ENCODE data around the gene ISG20L2. TPM values are rescaled to one million over a fixed set of nuclear protein-coding genes. Genes with fewer than 3 reads are reported as not detected.

The ISG20L2 gene
- polyA plus RNA-seq, 3 donors: 17.2 to 23.5 (median 18.1) TPM

GRCh38 chr1:156708218-156708661 is 20.3 kb downstream of the ISG20L2 start:
- DNase-seq: no peak
- WGBS (ENCODE audit: insufficient coverage): 51% methylated on average over 2 of the region's 4 CpGs
- H3K36me3 Mint-ChIP-seq: peaks cover 10 to 16% of the 10 kb centered on the region in 2 donors
- H3K4me3 ChIP-seq (replicated peaks in 1 of 3; ENCODE audit: low read depth in 2 of 3, low read length in 3 of 3): no peak overlapping the region
- H2AFZ ChIP-seq (ENCODE audit: insufficient read depth, low read depth, low read length, poor library complexity, severe bottlenecking): no peak overlapping the region
- peaks cover 6% of the 10 kb centered on the region for H4K20me1 ChIP-seq (ENCODE audit: insufficient read depth, low read length)
- H3K27ac ChIP-seq (ENCODE audit: low read depth in 1 of 2, low read length in 2 of 2): no peak overlapping the region
- TF ChIP-seq CTCF (IDR thresholded peaks at IDR 0.05): no peak
- peaks cover 51 to 64% (median 57%) of the 10 kb centered on the region in 3 donors for H3K27me3 Mint-ChIP-seq (ENCODE audit: low read depth in 3 of 3)
- peaks cover 40 to 54% of the 10 kb centered on the region in 2 donors for H3K27me3 ChIP-seq (ENCODE audit: control insufficient read depth in 2 of 2, insufficient read depth in 2 of 2, low read length in 2 of 2)
- H3K4me2 ChIP-seq (replicated peaks; ENCODE audit: extremely low read depth, low read length, poor library complexity, severe bottlenecking): no peak overlapping the region
- H3K9ac ChIP-seq (ENCODE audit: insufficient read depth, low read length, poor library complexity, severe bottlenecking): no peak overlapping the region
- H3K4me3 Mint-ChIP-seq: peak overlapping the region in 1 of 2 donors; percentile 20
- peaks cover 0 to 15% of the 10 kb centered on the region in 2 donors for H3K9me3 ChIP-seq (replicated peaks in 1 of 2; ENCODE audit: control insufficient read depth in 1 of 2, insufficient read depth in 1 of 2, low read length in 2 of 2)
- peak overlapping the region in 1 of 7 donors; percentile 10 for H3K27ac Mint-ChIP-seq
- H3K4me1 Mint-ChIP-seq: peaks cover 28% of the 10 kb centered on the region
- H3K79me2 ChIP-seq (ENCODE audit: insufficient read depth, low read length): no peaks in the 10 kb centered on the region
- H3K4me1 ChIP-seq (ENCODE audit: control insufficient read depth in 1 of 2, insufficient read depth in 2 of 2, low read length in 2 of 2): peaks cover 20 to 22% of the 10 kb centered on the region in 2 donors
- peaks cover 0 to 25% (median 10%) of the 10 kb centered on the region in 7 donors for H3K9me3 Mint-ChIP-seq
- intact Hi-C loops (cut with micrococcal nuclease): no loop called here
- no peaks in the 10 kb centered on the region for H3K36me3 ChIP-seq (replicated peaks in 1 of 2; ENCODE audit: control insufficient read depth in 1 of 2, insufficient read depth in 2 of 2, low read length in 2 of 2)

DNA sequence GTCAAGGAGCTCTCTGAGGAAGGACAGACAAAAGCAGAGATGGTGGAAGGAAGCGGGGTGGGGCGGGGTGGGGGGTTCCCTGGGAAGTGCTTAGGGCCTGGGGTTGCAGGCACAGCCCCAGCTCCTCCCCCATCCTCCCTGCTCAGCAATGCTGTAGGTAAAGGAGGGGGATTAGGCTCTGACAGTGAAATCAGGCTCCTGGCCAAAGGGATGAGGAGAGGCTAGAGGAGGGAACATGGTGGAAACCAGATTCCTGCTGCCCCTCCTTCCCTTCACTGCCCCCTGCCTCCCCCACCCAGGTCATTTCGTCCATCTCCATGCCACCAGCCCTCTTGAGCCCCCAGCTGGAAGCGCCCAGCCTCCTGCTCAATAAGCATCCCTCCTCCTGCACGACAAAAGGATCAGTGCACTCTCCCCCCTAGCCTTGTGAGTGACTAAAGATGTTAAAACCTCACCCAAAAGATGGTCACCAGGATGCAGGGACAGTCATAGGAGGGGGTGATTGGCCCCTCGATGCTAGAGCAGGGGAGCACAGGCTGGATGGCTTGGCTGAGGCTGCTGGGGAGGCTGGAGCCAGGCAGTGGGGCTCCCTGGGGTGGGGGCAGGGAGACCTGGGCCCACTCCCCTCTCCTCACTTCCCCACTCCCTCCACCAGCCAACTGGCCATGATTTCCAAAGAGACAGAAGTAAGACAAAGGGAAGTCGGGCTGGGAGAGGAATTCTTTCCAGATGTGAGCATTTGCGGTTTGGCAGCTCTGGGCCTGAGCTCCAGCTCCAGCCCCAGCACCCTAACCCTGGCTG is 20.9 kb downstream of the ISG20L2 start:
- Mint-ChIP-seq H3K4me1 (peaks cover 28% of the 10 kb centered on the region), H3K9me3 (peaks cover 0 to 25% (median 10%) of the 10 kb centered on the region in 7 donors), H3K4me3 (no peak overlapping the region), H3K27me3 (ENCODE audit: low read depth in 3 of 3) (peaks cover 56 to 71% (median 63%) of the 10 kb centered on the region in 3 donors), H3K27ac (no peak overlapping the region), H3K36me3 (peaks cover 8 to 13% of the 10 kb centered on the region in 2 donors)
- Histone ChIP-seq H3K4me2 (replicated peaks; ENCODE audit: extremely low read depth, low read length, poor library complexity, severe bottlenecking) (no peak overlapping the region), H3K36me3 (replicated peaks in 1 of 2; ENCODE audit: control insufficient read depth in 1 of 2, insufficient read depth in 2 of 2, low read length in 2 of 2) (no peaks in the 10 kb centered on the region), H3K27me3 (ENCODE audit: control insufficient read depth in 2 of 2, insufficient read depth in 2 of 2, low read length in 2 of 2) (peaks cover 44 to 60% of the 10 kb centered on the region in 2 donors), H3K79me2 (ENCODE audit: insufficient read depth, low read length) (no peaks in the 10 kb centered on the region), H3K9ac (ENCODE audit: insufficient read depth, low read length, poor library complexity, severe bottlenecking) (no peak overlapping the region), H4K20me1 (ENCODE audit: insufficient read depth, low read length) (peaks cover 5% of the 10 kb centered on the region), H3K27ac (ENCODE audit: low read depth in 1 of 2, low read length in 2 of 2) (no peak overlapping the region), H2AFZ (ENCODE audit: insufficient read depth, low read depth, low read length, poor library complexity, severe bottlenecking) (no peak overlapping the region), H3K4me1 (ENCODE audit: control insufficient read depth in 1 of 2, insufficient read depth in 2 of 2, low read length in 2 of 2) (peaks cover 20 to 22% of the 10 kb centered on the region in 2 donors), H3K4me3 (replicated peaks in 1 of 3; ENCODE audit: low read depth in 2 of 3, low read length in 3 of 3) (no peak overlapping the region), H3K9me3 (replicated peaks in 1 of 2; ENCODE audit: control insufficient read depth in 1 of 2, insufficient read depth in 1 of 2, low read length in 2 of 2) (peaks cover 0 to 15% of the 10 kb centered on the region in 2 donors)
- intact Hi-C loops (cut with micrococcal nuclease): no loop called here
- no peak for DNase-seq
- WGBS (ENCODE audit: insufficient coverage): no CpG with 5 or more reads among the region's 8 CpGs
- TF ChIP-seq CTCF (IDR thresholded peaks at IDR 0.05): no peak
